B cell (primary cell): ENCODE results near the gene TFRC. TPM values are rescaled to one million over a fixed set of nuclear protein-coding genes. Genes with fewer than 3 reads are reported as not detected.
A peak's percentile ranks its signal among the peaks of the same experiment; 100 is the strongest.

Source experiments
- ATAC-seq: fragments of 200-7000 bp; cut with Tn5 transposase; one replicate; pipeline ENCODE4 v1.10.0; 2021; ENCODE audit warnings: low read depth, mild to moderate bottlenecking, moderate number of reproducible peaks, moderate library complexity
- CTCF ChIA-PET: fragments of 350-600 bp; sonication (Branson Sonifier 250); formaldehyde crosslinking; loops from one replicate; lab custom pipeline; 2021; ENCODE audit warnings: antibody characterized with exemption, inconsistent platforms; lab: Charles Lee
- POLR2A ChIA-PET: fragments of 350-600 bp; sonication (Branson Sonifier 250); formaldehyde crosslinking; loops from one replicate; lab custom pipeline; 2021; ENCODE audit warnings: antibody characterized with exemption; lab: Charles Lee
- DNase-seq: peaks from one replicate; pipeline ENCODE4 v3.0.0; 2013
- H2AFZ ChIP-seq: 2 replicates; pipeline ENCODE4 v1.6.1; 2012; ENCODE audit warnings: mild to moderate bottlenecking, low read depth, low read length; ENCODE audit not compliant: insufficient read depth, poor library complexity, severe bottlenecking
- H3K27ac ChIP-seq, 2 donors: 1 replicate in 1 of 2; 2 replicates in 1 of 2; pipeline ENCODE4 v1.5.1; 2012 to 2013; ENCODE audit warnings: low read length in 2 of 2, mild to moderate bottlenecking in 2 of 2, moderate library complexity in 1 of 2
- H3K27me3 ChIP-seq, 4 experiments: fragments of 200-600 bp in 1 of 4; sonication (generic) in 1 of 4; replicated peaks in 1 of 4; 1 replicate in 2 of 4; 2 replicates in 2 of 4; pipeline versions ENCODE4 v1.6.1 to v1.7.0; 2013 to 2016; ENCODE audit warnings: low read length in 3 of 4, mild to moderate bottlenecking in 2 of 4, mixed read lengths in 1 of 4, moderate library complexity in 1 of 4; ENCODE audit not compliant: insufficient read depth in 4 of 4, control insufficient read depth in 3 of 4; ENCODE audit errors: control extremely low read depth in 1 of 4
- H3K36me3 ChIP-seq, 2 experiments: replicated peaks in 1 of 2; 1 replicate in 1 of 2; 2 replicates in 1 of 2; pipeline versions ENCODE4 v1.6.1 to v1.7.1; 2013; ENCODE audit warnings: low read length in 1 of 2; ENCODE audit not compliant: insufficient read depth in 2 of 2, control insufficient read depth in 1 of 2; ENCODE audit errors: control extremely low read depth in 1 of 2, extremely low read depth in 1 of 2
- H3K4me1 ChIP-seq, 2 donors: fragments of 200-600 bp in 1 of 2; sonication (generic) in 1 of 2; 1 replicate in 1 of 2; 2 replicates in 1 of 2; pipeline versions ENCODE4 v1.5.1 to v1.6.1; 2013 to 2017; ENCODE audit warnings: low read length in 2 of 2; ENCODE audit not compliant: control insufficient read depth in 2 of 2, insufficient read depth in 2 of 2
- H3K4me2 ChIP-seq: replicated peaks from 2 replicates; pipeline ENCODE3; 2012; ENCODE audit warnings: mild to moderate bottlenecking, low read depth, low read length; ENCODE audit not compliant: poor library complexity, severe bottlenecking
- H3K4me3 ChIP-seq, 5 experiments: fragments of 200-600 bp in 1 of 5; sonication (generic) in 1 of 5; 1 replicate in 3 of 5; 2 replicates in 2 of 5; pipeline versions ENCODE4 v1.5.1 to v1.7.0; 2011 to 2016; ENCODE audit warnings: low read length in 4 of 5, mild to moderate bottlenecking in 4 of 5, low read depth in 2 of 5, control low read depth in 1 of 5, moderate library complexity in 1 of 5; ENCODE audit not compliant: insufficient read depth in 1 of 5; ENCODE audit errors: control extremely low read depth in 1 of 5, extremely low read depth in 1 of 5
- H3K79me2 ChIP-seq: fragments of 200-600 bp; sonication (generic); one replicate; pipeline ENCODE4 v1.6.0; 2016; ENCODE audit warnings: low read length; ENCODE audit not compliant: control insufficient read depth, insufficient read depth
- H3K9ac ChIP-seq: fragments of 200-600 bp; sonication (generic); 2 replicates; pipeline ENCODE4 v1.6.1; 2017; ENCODE audit warnings: mild to moderate bottlenecking, low read length, moderate library complexity
- H3K9me3 ChIP-seq, 3 donors: one replicate each; pipeline versions ENCODE4 v1.6.1 to v1.7.1; 2013; ENCODE audit warnings: low read length in 2 of 3; ENCODE audit not compliant: control insufficient read depth in 2 of 3, insufficient read depth in 1 of 3; ENCODE audit errors: control extremely low read depth in 1 of 3
- H4K20me1 ChIP-seq: 2 replicates; pipeline ENCODE4 v1.6.0; 2012; ENCODE audit warnings: mild to moderate bottlenecking, low read length; ENCODE audit not compliant: insufficient read depth, control insufficient read depth, poor library complexity, severe bottlenecking
- H3K27ac Mint-ChIP-seq: one replicate; pipeline ENCODE4 v1.8.0; 2021; ENCODE audit warnings: mixed read lengths
- H3K27me3 Mint-ChIP-seq: one replicate; pipeline ENCODE4 v1.8.0; 2021; ENCODE audit warnings: mixed read lengths
- H3K4me1 Mint-ChIP-seq: one replicate; pipeline ENCODE4 v1.8.0; 2021; ENCODE audit warnings: mixed read lengths
- H3K4me3 Mint-ChIP-seq: one replicate; pipeline ENCODE4 v1.8.0; 2021; ENCODE audit warnings: mixed read lengths
- H3K9me3 Mint-ChIP-seq: one replicate; pipeline ENCODE4 v1.8.0; 2022; ENCODE audit warnings: mixed read lengths; ENCODE audit not compliant: insufficient read depth
- EZH2 ChIP-seq: IDR thresholded peaks from 2 replicates; pipeline ENCODE4 v1.6.1; 2012; ENCODE audit warnings: borderline replicate concordance, low read depth, mild to moderate bottlenecking, moderate library complexity, low read length; ENCODE audit not compliant: insufficient read depth, poor library complexity, severe bottlenecking
- WGBS: methylation state at CpG from one replicate; pipeline ENCODE4 v1.1.5; 2013; ENCODE audit warnings: missing lambda C conversion rate; ENCODE audit not compliant: insufficient coverage; 5-methylcytosine and 5-hydroxymethylcytosine counted together
- intact Hi-C: fragments of 100-400 bp; cut with micrococcal nuclease; formaldehyde crosslinking; loops from one replicate; pipeline ENCODE4 v1.10.0; 2022
- polyA plus RNA-seq: library from polyadenylated mRNA; depleted of rRNA; stranded (reverse); fragments of >200 nt; gene quantifications from 2 replicates; pipeline ENCODE4 v1.2.3, GENCODE V29; 2012
- total RNA-seq, 2 donors: library from RNA; stranded (reverse); fragments of 120-200 nt in 1 of 2; gene quantifications; 1 replicate in 1 of 2; 2 replicates in 1 of 2; pipeline versions ENCODE4 v1.2.3 to v1.2.4, GENCODE V29; 2013 to 2022
- TF ChIP-seq, protein P1 (sequence below): fragments of 200-600 bp; IDR thresholded peaks from one replicate; pipeline ENCODE4 v1.8.0; 2022; ENCODE audit warnings: antibody characterized with exemption, mild to moderate bottlenecking

Gene TFRC
- total and polyA plus RNA-seq, 2 donors (not counting 1 experiment from before 2014, with no cell fraction given), result 41.7 to 104 TPM

- Histone ChIP-seq H3K9ac (no peak overlapping the region), H3K36me3 (peaks cover 21 to 93% of the 10 kb centered on the region in 2 experiments), H3K4me3 (no peak overlapping the region), H2AFZ (no peak overlapping the region), H3K27ac (no peak overlapping the region), H3K27me3 (no peaks in the 10 kb centered on the region), H3K79me2 (no peaks in the 10 kb centered on the region), H3K4me2 (no peak overlapping the region), H3K9me3 (no peaks in the 10 kb centered on the region), H3K4me1 (no peaks in the 10 kb centered on the region), H4K20me1 (peaks cover 4% of the 10 kb centered on the region)
- Mint-ChIP-seq H3K9me3 (no peaks in the 10 kb centered on the region), H3K4me1 (no peaks in the 10 kb centered on the region), H3K27ac (no peak overlapping the region), H3K27me3 (no peaks in the 10 kb centered on the region), H3K4me3 (no peak overlapping the region)
- CTCF ChIA-PET, result no interaction called here
- TF ChIP-seq, protein P1, sequence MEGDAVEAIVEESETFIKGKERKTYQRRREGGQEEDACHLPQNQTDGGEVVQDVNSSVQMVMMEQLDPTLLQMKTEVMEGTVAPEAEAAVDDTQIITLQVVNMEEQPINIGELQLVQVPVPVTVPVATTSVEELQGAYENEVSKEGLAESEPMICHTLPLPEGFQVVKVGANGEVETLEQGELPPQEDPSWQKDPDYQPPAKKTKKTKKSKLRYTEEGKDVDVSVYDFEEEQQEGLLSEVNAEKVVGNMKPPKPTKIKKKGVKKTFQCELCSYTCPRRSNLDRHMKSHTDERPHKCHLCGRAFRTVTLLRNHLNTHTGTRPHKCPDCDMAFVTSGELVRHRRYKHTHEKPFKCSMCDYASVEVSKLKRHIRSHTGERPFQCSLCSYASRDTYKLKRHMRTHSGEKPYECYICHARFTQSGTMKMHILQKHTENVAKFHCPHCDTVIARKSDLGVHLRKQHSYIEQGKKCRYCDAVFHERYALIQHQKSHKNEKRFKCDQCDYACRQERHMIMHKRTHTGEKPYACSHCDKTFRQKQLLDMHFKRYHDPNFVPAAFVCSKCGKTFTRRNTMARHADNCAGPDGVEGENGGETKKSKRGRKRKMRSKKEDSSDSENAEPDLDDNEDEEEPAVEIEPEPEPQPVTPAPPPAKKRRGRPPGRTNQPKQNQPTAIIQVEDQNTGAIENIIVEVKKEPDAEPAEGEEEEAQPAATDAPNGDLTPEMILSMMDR, result no peak
- WGBS, result 94% methylated on average over 10 of the region's 10 CpGs
- ATAC-seq (no peak), DNase-seq (no peak)
- POLR2A ChIA-PET, result no interaction called here
- intact Hi-C loops, result no loop called here
Measured at GRCh38 chr3:196054661-196055060, 27.2 kb downstream of the TFRC start.

DNA sequence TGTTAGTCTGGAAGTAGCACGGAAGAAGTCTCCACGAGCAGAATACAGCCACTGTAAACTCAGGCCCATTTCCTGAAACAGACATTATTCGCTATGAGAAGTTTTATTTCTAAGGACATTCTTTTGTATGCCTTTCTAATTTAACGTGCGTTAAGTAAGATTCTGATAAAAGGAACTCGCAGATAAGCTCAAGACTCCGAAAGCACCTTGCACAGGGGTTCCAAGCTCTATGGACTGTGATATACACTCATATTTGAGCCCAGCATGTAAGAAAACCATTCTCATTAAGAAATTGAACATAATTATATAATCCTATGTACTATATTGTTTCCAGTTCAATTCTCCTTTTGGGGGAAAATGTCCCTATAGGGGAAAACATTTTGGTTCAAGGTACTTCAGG lies 28.4 kb downstream of the TFRC start:
- intact Hi-C loops, result no loop called here
- DNase-seq (no peak), ATAC-seq (no peak)
- H3K36me3 ChIP-seq, result peaks cover 20 to 97% of the 10 kb centered on the region in 2 experiments
- no peak overlapping the region for H3K9ac ChIP-seq
- no peaks in the 10 kb centered on the region for H3K4me1 ChIP-seq
- no peaks in the 10 kb centered on the region for H3K27me3 ChIP-seq
- no peak overlapping the region for H3K4me2 ChIP-seq
- peaks cover 4% of the 10 kb centered on the region for H4K20me1 ChIP-seq
- ChIA-PET POLR2A (no interaction called here), CTCF (no interaction called here)
- H3K27me3 Mint-ChIP-seq, result no peaks in the 10 kb centered on the region
- H2AFZ ChIP-seq, result no peak overlapping the region
- TF ChIP-seq EZH2, result no peak
- TF ChIP-seq, protein P1, result no peak
- no peaks in the 10 kb centered on the region for H3K79me2 ChIP-seq
- H3K27ac Mint-ChIP-seq, result peak overlapping the region; percentile 32
- no peaks in the 10 kb centered on the region for H3K9me3 ChIP-seq
- H3K4me3 Mint-ChIP-seq, result no peak overlapping the region
- H3K9me3 Mint-ChIP-seq, result no peaks in the 10 kb centered on the region
- WGBS, result 97% methylated on average over 5 of the region's 7 CpGs
- H3K27ac ChIP-seq, result no peak overlapping the region
- H3K4me1 Mint-ChIP-seq, result no peaks in the 10 kb centered on the region
- H3K4me3 ChIP-seq, result no peak overlapping the region
